NCI-H1417 (cell line): ENCODE results near the gene APOBEC4.
"Not testable (repeated sequence)": the region's sequence is repeated elsewhere in the genome, so short reads cannot be mapped to it uniquely, and the experiment has no call there.

Source experiments
- DNase-seq, 3 experiments: peaks; one replicate each; lab custom pipeline; 2025; lab: John Stamatoyannopoulos, UW

Gene APOBEC4

GRCh38 chr1:183652547-183653461, at the start of gene APOBEC4:
Gene APOBEC4, minus strand, starts transcription at chr1:183653316. Its CDS starts 4,535 bp downstream, at chr1:183648781.
- peak; percentile 52 to 82 (median 56) for DNase-seq

- DNase-seq: no peak
These were observed 49.7 kb upstream of the APOBEC4 start for GRCh38 chr1:183702813-183703198.

- DNase-seq: no peak
These were observed 49.1 kb upstream of the APOBEC4 start for GRCh38 chr1:183702087-183702812.

- peak in 1 of 3 experiments; percentile 6 for DNase-seq
These were observed 46.6 kb upstream of the APOBEC4 start for GRCh38 chr1:183699616-183700160.

DNA sequence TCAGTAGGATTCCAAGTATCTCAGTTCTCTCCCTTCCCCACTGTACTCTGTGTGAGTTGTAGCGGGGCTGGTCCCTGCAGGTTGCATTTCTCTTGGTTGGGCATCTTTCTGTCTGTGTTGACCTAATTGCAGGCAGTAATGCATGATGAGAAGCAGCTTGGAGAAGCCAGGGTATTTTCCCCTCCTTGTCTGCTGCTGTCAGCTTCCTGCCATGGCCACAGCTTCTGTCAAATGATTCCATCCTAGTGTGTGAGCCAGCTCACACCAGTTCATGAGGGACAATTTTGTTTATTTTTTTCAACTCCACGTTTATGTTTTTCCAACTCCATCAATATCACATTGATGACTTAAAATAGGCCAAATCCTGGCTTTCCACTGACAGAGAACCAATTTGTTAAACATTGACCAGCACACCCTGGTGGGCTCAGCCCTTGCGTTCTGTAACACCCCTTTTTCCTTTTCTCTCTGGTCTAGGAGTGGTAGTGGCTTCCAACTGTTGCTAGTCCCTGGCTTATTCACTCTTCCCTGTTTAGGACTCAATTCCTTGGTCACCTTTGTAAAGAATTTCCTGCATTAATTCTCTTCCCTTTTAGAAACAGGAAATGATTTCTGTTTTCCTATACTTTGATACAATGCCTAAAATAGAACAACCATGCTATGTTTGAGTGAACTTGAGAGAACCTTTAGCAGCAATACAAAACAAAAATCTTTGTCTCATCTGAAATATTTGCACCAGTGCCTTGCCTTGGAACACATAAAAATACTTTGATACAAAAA, 44.9 kb upstream of the APOBEC4 start:
- no peak for DNase-seq

DNA sequence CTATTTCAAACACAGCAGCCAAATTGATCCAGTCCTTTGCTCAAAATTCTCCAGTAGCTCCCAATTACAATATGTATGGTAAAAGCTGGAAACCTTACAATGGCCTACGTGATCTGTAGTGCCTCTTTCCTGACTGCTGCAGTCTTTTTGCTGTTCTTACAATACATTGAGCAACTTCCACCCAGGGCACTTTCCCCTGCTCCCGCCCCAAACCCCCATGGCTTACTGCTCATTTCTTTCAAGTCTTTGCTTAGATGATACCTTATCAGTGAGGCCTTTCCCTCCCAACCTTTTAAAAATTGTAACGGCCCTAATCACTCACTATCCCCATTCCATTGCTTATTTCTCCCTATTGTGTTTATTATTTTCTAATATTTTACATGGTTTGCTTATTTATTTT, 43.9 kb upstream of the APOBEC4 start:
- no peak for DNase-seq

- DNase-seq: no peak
These were observed 41.6 kb upstream of the APOBEC4 start for GRCh38 chr1:183694755-183695154.

- DNase-seq: no peak
These were observed 41.0 kb upstream of the APOBEC4 start for GRCh38 chr1:183694066-183694465.

GRCh38 chr1:183693521-183693920, 40.4 kb upstream of the APOBEC4 start:
- no peak for DNase-seq

DNA sequence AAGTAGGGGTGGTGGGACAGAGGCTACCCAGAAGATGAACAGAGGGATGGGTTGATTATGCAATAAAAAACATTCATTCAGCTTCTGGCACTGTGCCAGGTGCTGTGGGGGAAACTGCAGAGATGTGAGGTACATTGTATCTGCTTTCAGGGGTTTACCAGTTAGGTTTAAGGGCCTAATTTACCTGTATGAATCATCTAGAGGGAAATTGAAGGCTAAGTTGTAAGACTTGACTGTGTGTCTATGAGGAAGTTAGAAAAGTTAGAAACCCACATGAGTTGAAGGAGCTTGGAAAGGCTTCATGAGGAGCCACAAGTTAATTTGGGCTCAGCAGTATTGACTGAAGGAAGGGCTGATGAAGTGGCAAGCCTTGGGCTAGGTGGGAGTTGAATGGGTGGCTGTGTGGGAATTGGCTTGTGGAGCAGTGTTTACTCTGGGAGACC, 36.7 kb upstream of the APOBEC4 start:
- DNase-seq: peak in 1 of 3 experiments; percentile 5

- no peak for DNase-seq
These were observed 35.4 kb upstream of the APOBEC4 start for GRCh38 chr1:183688341-183689060.

GRCh38 chr1:183687546-183688304, 34.6 kb upstream of the APOBEC4 start:
- DNase-seq: no peak

DNA sequence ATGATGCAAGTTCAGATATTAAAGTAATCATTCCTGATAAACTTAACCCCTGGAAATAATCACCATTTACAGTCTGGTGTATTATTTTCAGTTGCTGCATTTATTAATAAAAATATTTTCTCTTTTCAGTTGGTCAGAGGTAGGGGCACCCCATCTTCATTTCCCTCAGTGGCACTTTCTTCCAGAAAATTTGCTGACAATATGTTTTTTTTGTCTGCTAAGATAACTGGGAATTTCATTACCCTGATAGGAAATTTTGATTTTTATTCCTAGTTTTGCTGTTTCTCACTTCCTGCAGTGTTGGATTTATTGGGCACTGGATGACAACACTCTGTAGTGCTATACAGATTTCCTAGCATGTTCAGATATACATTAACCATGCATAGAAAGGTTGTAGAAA, 33.1 kb upstream of the APOBEC4 start:
- no peak for DNase-seq

GRCh38 chr1:183685112-183685713, 32.1 kb upstream of the APOBEC4 start:
- DNase-seq: peak; percentile 2 to 84 (median 56)

DNA sequence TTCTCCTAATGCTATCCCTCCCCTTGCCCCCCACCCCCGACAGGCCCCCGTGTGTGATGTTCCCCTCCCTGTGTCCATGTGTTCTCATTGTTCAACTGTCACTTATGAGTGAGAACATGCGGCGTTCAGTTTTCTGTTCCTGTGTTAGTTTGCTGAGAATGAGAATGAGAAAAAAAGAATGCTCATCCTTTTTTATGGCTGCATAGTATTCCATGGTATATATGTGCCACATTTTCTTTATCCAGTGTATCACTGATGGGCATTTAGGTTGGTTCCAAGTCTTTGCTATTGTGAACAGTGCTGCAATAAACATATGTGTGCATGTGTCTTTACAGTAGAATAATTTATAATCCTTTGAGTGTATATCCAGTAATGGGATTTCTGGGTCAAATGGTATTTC, 26.2 kb upstream of the APOBEC4 start:
- DNase-seq: not testable (repeated sequence)

- no peak for DNase-seq
These were observed 25.7 kb upstream of the APOBEC4 start for GRCh38 chr1:183678819-183679218.

DNA sequence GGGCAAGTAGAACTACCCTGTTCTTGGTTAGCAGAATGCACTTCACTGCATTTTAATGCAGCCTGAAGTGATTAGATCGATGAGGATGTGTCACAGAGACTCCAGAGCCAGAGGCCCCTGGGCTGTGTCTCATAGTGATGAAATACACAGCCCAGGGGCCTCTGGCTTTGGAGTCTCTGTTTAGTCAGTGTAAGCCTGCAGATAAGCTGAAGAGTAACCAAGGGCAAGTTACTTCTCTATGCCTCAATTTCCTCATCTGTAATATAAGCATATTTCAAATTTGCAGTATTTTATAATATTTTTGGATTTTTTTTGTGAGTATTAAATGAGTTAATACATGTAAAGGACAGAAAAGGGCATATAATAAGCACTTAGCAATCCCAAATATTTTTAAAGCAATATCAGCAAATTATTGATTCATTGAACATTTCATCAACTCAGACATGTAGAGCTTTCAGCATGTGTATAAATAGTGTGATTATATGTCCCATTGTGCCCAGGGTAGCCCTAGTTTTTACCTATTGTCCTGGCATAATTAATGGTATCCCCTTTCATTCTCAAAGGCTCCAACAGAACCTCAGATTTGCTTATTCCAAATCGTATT, 23.6 kb upstream of the APOBEC4 start:
- no peak for DNase-seq

DNA sequence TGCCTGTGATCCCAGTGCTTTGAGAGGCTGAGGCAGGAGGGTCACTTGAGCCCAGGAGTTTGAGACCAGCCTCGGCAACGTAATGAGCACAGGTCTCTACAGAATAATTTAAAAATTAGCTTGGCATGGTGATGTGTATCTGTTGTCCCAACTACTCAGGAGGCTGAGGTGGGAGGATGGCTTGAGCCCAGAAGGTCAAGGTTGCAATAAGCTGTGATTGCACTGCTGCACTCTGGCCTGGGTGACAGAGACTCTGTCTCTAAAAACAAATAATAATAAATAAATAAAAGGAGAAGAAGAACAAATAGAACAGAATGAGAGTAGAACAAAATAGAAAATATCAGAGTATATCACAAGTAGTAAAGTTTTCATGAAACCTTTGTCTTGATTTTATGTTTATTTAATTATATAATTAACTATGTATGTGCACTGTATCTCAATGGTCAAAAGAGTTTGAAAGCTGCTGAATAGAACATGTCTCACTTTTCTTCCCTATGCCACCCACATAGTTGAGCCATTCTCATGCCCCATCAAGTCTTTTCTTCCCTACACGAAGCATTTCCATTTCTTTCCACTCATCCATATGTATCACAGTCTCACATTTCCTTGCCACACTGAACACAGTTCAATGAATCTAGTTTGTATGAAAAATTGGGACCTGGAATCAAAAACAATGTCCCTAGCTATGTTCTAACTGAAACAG, 22.9 kb upstream of the APOBEC4 start:
- DNase-seq: no peak

DNA sequence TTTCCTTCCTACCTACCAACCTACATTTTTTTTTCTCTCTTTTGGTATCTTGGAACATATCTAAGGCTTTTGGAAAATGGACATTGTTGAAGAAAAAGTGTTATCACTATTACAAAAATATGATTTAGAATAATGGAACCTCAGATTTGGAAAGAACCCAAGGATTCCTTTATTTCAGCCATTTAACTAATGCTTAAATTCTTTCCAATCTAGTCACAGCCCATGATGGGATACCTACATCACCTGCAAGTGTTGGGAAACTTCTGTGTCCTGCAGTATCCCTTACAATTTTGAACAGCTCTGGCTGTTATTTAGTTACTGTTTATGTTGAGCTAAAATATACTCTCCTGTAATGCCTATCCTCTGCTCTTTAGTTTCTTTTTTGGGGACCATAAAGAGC, 22.3 kb upstream of the APOBEC4 start:
- DNase-seq: no peak
